PC-9 (cell line): ENCODE results near the gene NTM. TPM values are rescaled to one million over a fixed set of nuclear protein-coding genes. Genes with fewer than 3 reads are reported as not detected.
"Not testable (repeated sequence)": the region's sequence is repeated elsewhere in the genome, so short reads cannot be mapped to it uniquely, and the experiment has no call there.

Experiments used
- BruUV-seq: library from RNA; stranded (reverse); fragments of 400-500 nt; replicated peaks from 2 replicates; lab custom pipeline; 2021; lab: Mats Ljungman, UMichigan
- CTCF ChIA-PET: fragments of 300-600 bp; sonication (Branson Sonifier 250); formaldehyde crosslinking; loops from one replicate; lab custom pipeline; 2022; ENCODE audit warnings: antibody characterized with exemption; lab: Charles Lee
- POLR2A ChIA-PET: fragments of 300-600 bp; sonication (Branson Sonifier 250); formaldehyde crosslinking; loops from one replicate; lab custom pipeline; 2022; ENCODE audit warnings: antibody characterized with exemption; ENCODE audit not compliant: unreplicated experiment; lab: Charles Lee
- DNase-seq, 2 experiments: peaks; one replicate each; pipeline versions ENCODE4 v3.0.0 to v3.0.0-alpha.2; 2015 to 2022; ENCODE audit warnings: mixed read lengths in 1 of 2
- H2AFZ ChIP-seq: fragments of 200-600 bp; sonication (generic); 2 replicates; pipeline ENCODE4 v1.8.1; 2017; ENCODE audit warnings: antibody characterized with exemption
- H3F3A ChIP-seq: fragments of 200-600 bp; sonication (generic); 2 replicates; pipeline ENCODE4 v1.8.1; 2017; ENCODE audit warnings: antibody characterized with exemption, mild to moderate bottlenecking, low read depth; ENCODE audit not compliant: insufficient read depth
- H3K27ac ChIP-seq: fragments of 200-600 bp; sonication (generic); 2 replicates; pipeline ENCODE4 v1.6.1; 2016; ENCODE audit warnings: mixed run types
- H3K27me3 ChIP-seq: fragments of 200-600 bp; sonication (generic); 2 replicates; pipeline ENCODE4 v1.6.1; 2016; ENCODE audit warnings: low read depth, mixed run types; ENCODE audit not compliant: insufficient read depth
- H3K36me3 ChIP-seq: fragments of 200-600 bp; sonication (generic); 2 replicates; pipeline ENCODE4 v1.6.1; 2016; ENCODE audit warnings: low read depth, mixed run types
- H3K4me1 ChIP-seq: fragments of 200-600 bp; sonication (generic); replicated peaks from 2 replicates; pipeline ENCODE4 v1.6.1; 2016; ENCODE audit warnings: mixed run types; ENCODE audit not compliant: insufficient read depth
- H3K4me2 ChIP-seq: fragments of 200-600 bp; sonication (generic); 2 replicates; pipeline ENCODE4 v1.6.1; 2017; ENCODE audit warnings: mixed run types
- H3K4me3 ChIP-seq: fragments of 200-600 bp; sonication (generic); 2 replicates; pipeline ENCODE4 v1.6.1; 2016; ENCODE audit warnings: mixed run types
- H3K79me2 ChIP-seq: fragments of 200-600 bp; sonication (generic); 2 replicates; pipeline ENCODE4 v1.6.1; 2017; ENCODE audit warnings: low read depth, mixed run types
- H3K9me2 ChIP-seq: fragments of 200-600 bp; sonication (generic); 2 replicates; pipeline ENCODE4 v1.8.1; 2017; ENCODE audit warnings: mild to moderate bottlenecking; ENCODE audit not compliant: insufficient read depth
- H3K9me3 ChIP-seq: fragments of 200-600 bp; sonication (generic); 2 replicates; pipeline ENCODE4 v1.8.1; 2016; ENCODE audit warnings: low read depth; ENCODE audit not compliant: insufficient read depth
- H4K20me1 ChIP-seq: fragments of 200-600 bp; sonication (generic); 2 replicates; pipeline ENCODE4 v1.8.1; 2017; ENCODE audit not compliant: insufficient read depth
- EZH2 ChIP-seq: fragments of 200-600 bp; sonication (generic); IDR thresholded peaks from 2 replicates; pipeline ENCODE4 v1.8.0; 2017; ENCODE audit warnings: antibody characterized with exemption, low read depth
- intact Hi-C: fragments of 100-400 bp; cut with micrococcal nuclease; formaldehyde crosslinking; loops from one replicate; pipeline ENCODE4 v1.10.0; 2022; ENCODE audit not compliant: unreplicated experiment
- total RNA-seq: library from RNA; stranded (reverse); gene quantifications from 2 replicates; pipeline ENCODE4 v1.2.3, GENCODE V29; 2021
- TF ChIP-seq, protein P1 (sequence below): fragments of 200-600 bp; sonication (generic); conservative IDR thresholded peaks from 2 replicates; pipeline ENCODE4 v1.6.1; 2017; ENCODE audit warnings: mixed run types, antibody characterized with exemption, mild to moderate bottlenecking, moderate library complexity

The NTM gene
- total RNA-seq, 1 experiment from 2014 or later, result not detected

DNA sequence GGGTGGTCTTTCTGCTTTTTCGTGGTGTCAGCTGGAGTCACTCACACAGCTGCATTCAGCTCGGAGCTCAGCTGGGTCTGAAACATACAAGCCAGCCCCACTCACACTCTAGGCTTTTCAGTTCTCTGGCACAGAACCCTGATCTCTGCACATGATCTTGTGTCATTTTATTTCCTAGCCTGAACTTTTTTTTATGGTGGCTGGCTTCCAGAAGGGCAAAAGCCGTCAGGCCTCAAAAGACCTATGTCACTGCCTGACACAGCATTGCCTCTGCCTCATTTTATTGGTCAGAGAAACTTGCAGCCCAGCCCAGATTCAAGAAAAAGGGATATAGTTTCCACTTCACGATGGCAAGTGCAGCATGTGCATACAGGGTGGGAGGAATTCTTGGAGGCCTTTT, 117.8 kb downstream of the NTM start:
- Histone ChIP-seq H4K20me1 (no peaks in the 10 kb centered on the region), H3K27ac (no peak overlapping the region), H3K4me3 (no peak overlapping the region), H3K9me3 (no peaks in the 10 kb centered on the region), H2AFZ (no peak overlapping the region), H3K4me2 (no peak overlapping the region), H3K4me1 (no peaks in the 10 kb centered on the region), H3F3A (no peaks in the 10 kb centered on the region), H3K9me2 (no peaks in the 10 kb centered on the region), H3K27me3 (no peaks in the 10 kb centered on the region), H3K36me3 (no peaks in the 10 kb centered on the region), H3K79me2 (no peaks in the 10 kb centered on the region)
- BruUV-seq, result no TSS peak
- POLR2A ChIA-PET, result no interaction called here
- no peak for DNase-seq
- intact Hi-C loops, result no loop called here
- CTCF ChIA-PET, result no interaction called here
- no peak for TF ChIP-seq EZH2
- TF ChIP-seq, protein P1, sequence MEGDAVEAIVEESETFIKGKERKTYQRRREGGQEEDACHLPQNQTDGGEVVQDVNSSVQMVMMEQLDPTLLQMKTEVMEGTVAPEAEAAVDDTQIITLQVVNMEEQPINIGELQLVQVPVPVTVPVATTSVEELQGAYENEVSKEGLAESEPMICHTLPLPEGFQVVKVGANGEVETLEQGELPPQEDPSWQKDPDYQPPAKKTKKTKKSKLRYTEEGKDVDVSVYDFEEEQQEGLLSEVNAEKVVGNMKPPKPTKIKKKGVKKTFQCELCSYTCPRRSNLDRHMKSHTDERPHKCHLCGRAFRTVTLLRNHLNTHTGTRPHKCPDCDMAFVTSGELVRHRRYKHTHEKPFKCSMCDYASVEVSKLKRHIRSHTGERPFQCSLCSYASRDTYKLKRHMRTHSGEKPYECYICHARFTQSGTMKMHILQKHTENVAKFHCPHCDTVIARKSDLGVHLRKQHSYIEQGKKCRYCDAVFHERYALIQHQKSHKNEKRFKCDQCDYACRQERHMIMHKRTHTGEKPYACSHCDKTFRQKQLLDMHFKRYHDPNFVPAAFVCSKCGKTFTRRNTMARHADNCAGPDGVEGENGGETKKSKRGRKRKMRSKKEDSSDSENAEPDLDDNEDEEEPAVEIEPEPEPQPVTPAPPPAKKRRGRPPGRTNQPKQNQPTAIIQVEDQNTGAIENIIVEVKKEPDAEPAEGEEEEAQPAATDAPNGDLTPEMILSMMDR, result no peak

DNA sequence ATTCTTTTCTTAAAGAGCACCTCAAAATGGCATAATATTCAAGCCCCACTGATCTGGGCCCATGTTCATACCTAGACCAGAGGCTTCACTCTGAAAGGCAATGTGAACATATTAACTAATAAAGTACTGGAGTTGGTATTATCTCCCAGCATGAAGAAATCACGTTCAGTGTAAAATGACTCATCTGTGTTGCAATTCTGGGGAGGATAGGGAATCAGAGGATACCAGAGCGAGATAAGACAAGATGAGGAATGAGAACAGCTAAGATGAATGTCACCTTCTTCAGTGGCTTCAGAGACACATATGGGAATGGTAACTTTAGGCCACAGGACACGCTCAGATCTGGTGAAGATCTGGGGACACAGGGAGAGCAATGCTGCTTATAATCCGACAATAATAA, 121.1 kb downstream of the NTM start:
- Histone ChIP-seq H3K79me2 (no peaks in the 10 kb centered on the region), H3K4me2 (no peak overlapping the region), H3K9me3 (no peaks in the 10 kb centered on the region), H2AFZ (no peak overlapping the region), H4K20me1 (no peaks in the 10 kb centered on the region), H3F3A (no peaks in the 10 kb centered on the region), H3K4me1 (no peaks in the 10 kb centered on the region), H3K36me3 (no peaks in the 10 kb centered on the region), H3K27ac (no peak overlapping the region), H3K27me3 (no peaks in the 10 kb centered on the region), H3K9me2 (no peaks in the 10 kb centered on the region), H3K4me3 (no peak overlapping the region)
- POLR2A ChIA-PET, result no interaction called here
- intact Hi-C loops, result no loop called here
- no peak for TF ChIP-seq EZH2
- TF ChIP-seq, protein P1, result no peak
- no peak for DNase-seq
- CTCF ChIA-PET, result no interaction called here
- no TSS peak for BruUV-seq

DNA sequence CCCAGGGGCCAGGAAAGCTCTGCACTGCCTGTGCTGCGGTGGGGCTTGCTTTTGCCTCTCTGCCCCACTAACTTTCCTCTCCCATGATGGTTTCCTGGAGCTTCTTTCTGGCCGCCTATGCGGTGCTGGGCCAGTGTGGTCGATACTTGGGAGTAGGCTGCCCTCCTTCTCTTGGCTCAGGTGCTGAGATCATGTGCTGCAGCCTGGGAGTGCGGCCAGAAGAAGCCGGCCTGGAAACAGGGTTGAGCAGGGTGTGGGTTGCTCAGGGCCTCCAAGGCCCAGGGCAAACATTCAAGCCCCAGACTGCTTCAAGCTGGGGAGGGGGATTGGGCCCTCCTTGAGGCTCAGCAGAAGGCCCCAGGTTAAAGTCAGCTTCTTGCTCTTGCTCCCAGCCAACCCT, 125.0 kb downstream of the NTM start:
- Histone ChIP-seq H3K36me3 (no peaks in the 10 kb centered on the region), H3K27ac (no peak overlapping the region), H3K4me2 (no peak overlapping the region), H3F3A (no peaks in the 10 kb centered on the region), H3K9me3 (no peaks in the 10 kb centered on the region), H3K27me3 (no peaks in the 10 kb centered on the region), H3K4me1 (no peaks in the 10 kb centered on the region), H3K4me3 (no peak overlapping the region), H2AFZ (no peak overlapping the region), H3K9me2 (no peaks in the 10 kb centered on the region), H3K79me2 (no peaks in the 10 kb centered on the region), H4K20me1 (no peaks in the 10 kb centered on the region)
- ChIA-PET CTCF (interaction anchor here (0.7 kb wide), 1 partner anchor 9 kb away, joined by 3 read pairs; no protein-coding TSS in a partner anchor), POLR2A (no interaction called here)
- BruUV-seq, result no TSS peak
- TF ChIP-seq, protein P1, result no peak
- DNase-seq, result no peak
- intact Hi-C loops, result no loop called here

- not testable (repeated sequence) for H4K20me1 ChIP-seq, H2AFZ ChIP-seq, H3K4me1 ChIP-seq, H3K27ac ChIP-seq, H3K79me2 ChIP-seq, BruUV-seq, H3K9me2 ChIP-seq, H3K9me3 ChIP-seq, H3K4me3 ChIP-seq, H3K36me3 ChIP-seq, H3K27me3 ChIP-seq, H3F3A ChIP-seq, H3K4me2 ChIP-seq
- CTCF ChIA-PET, result interaction anchor here (1.2 kb wide), 1 partner anchor 89 kb away, joined by 5 read pairs; no protein-coding TSS in a partner anchor
- intact Hi-C loops, result loop anchor here (1.0 kb wide), 2 partner anchors 11 to 75 kb away; no protein-coding TSS in a partner anchor
- DNase-seq, result peak; percentile 46 to 61
- POLR2A ChIA-PET, result interaction anchor here (0.6 kb wide), 1 partner anchor 25 kb away, joined by 4 read pairs; no protein-coding TSS in a partner anchor
Observed at GRCh38 chr11:131497686-131498085, 127.3 kb downstream of the NTM start.
